ENCODE data around the gene PSMF1.
"Not testable (repeated sequence)": the region's sequence is repeated elsewhere in the genome, so short reads cannot be mapped to it uniquely, and the experiment has no call there.

PSMF1 gene

GRCh38 chr20:1197801-1198200 is 79.4 kb downstream of the PSMF1 start:
- no peak for DNase-seq

- no peak for DNase-seq
These were observed 80.3 kb downstream of the PSMF1 start for GRCh38 chr20:1198751-1199150.

GRCh38 chr20:1199212-1199873 is 80.9 kb downstream of the PSMF1 start:
- DNase-seq, result no peak

- DNase-seq, result no peak
These were observed 81.6 kb downstream of the PSMF1 start for GRCh38 chr20:1199964-1200363.

- DNase-seq, result no peak
These were observed 84.5 kb downstream of the PSMF1 start, which contains the start of gene C20orf202 for GRCh38 chr20:1202762-1203504. TSS of gene C20orf202 (plus strand) at chr20:1203454. CDS start at chr20:1203586, 132 bp downstream.

- no peak for DNase-seq
These were observed 85.2 kb downstream of the PSMF1 start for GRCh38 chr20:1203630-1204029.

GRCh38 chr20:1204113-1204512 is 85.7 kb downstream of the PSMF1 start:
- no peak for DNase-seq

- DNase-seq, result no peak
These were observed 86.2 kb downstream of the PSMF1 start for GRCh38 chr20:1204576-1204975.

- no peak for DNase-seq
These were observed 87.4 kb downstream of the PSMF1 start for GRCh38 chr20:1205802-1206201.

- no peak for DNase-seq
These were observed 88.2 kb downstream of the PSMF1 start for GRCh38 chr20:1206366-1207148.

GRCh38 chr20:1207293-1207878 is 89.0 kb downstream of the PSMF1 start:
- no peak for DNase-seq

- no peak for DNase-seq
These were observed 91.3 kb downstream of the PSMF1 start for GRCh38 chr20:1209447-1210387.

GRCh38 chr20:1210501-1210900 is 92.1 kb downstream of the PSMF1 start:
- DNase-seq, result no peak

GRCh38 chr20:1212023-1212422 is 93.6 kb downstream of the PSMF1 start:
- DNase-seq, result no peak

GRCh38 chr20:1212607-1213396 is 94.4 kb downstream of the PSMF1 start:
- peak; percentile 69 for DNase-seq

GRCh38 chr20:1214838-1215261 is 96.4 kb downstream of the PSMF1 start:
- no peak for DNase-seq

GRCh38 chr20:1215386-1216170 is 97.2 kb downstream of the PSMF1 start:
- DNase-seq, result no peak

GRCh38 chr20:1216527-1217427 is 98.4 kb downstream of the PSMF1 start:
- DNase-seq, result not testable (repeated sequence)
